ENCODE results near the gene LRRK1. TPM values are rescaled to one million over a fixed set of nuclear protein-coding genes. Genes with fewer than 3 reads are reported as not detected.

LRRK1 gene
- total RNA-seq = 10 to 100 TPM; 17.0 to 46.3 (median 26.4) TPM

- DNase-seq (ENCODE audit: low spot score in 2 of 2) = no peak
- peaks cover 42% of the 10 kb centered on the region for H3K4me1 ChIP-seq
Observed at GRCh38 chr15:100918690-100919480, at the start of gene LRRK1. Gene LRRK1 (plus strand): TSS chr15:100919357. CDS start chr15:100924633, 5,276 bp downstream.

GRCh38 chr15:100873029-100873677 lies 46.0 kb upstream of the LRRK1 start:
- H3K27ac ChIP-seq = no peak overlapping the region
- WGBS = 36% methylated on average over 2 of the region's 2 CpGs
- TF ChIP-seq CTCF (IDR thresholded peaks at IDR 0.05) (peak; percentile 89 to 98), POLR2A (IDR thresholded peaks at IDR 0.05) (no peak), POLR2AphosphoS5 (IDR thresholded peaks at IDR 0.05) (peak in 1 of 3 donors; percentile 5), EP300 (IDR thresholded peaks at IDR 0.05) (no peak)
- no peaks in the 10 kb centered on the region for H3K9me3 ChIP-seq
- H3K4me3 ChIP-seq = no peak overlapping the region
- H3K36me3 ChIP-seq = no peaks in the 10 kb centered on the region
- peaks cover under 1% of the 10 kb centered on the region for H3K27me3 ChIP-seq
- DNase-seq (ENCODE audit: low spot score in 2 of 2) = peak in 1 of 2 donors; percentile 74
- no peaks in the 10 kb centered on the region for H3K4me1 ChIP-seq

More at GRCh38 chr15:100918690-100919480, at the start of gene LRRK1:
- peak within 1 kb of the TSS; percentile 69 for H3K27ac ChIP-seq
- H3K9me3 ChIP-seq = no peaks in the 10 kb centered on the region
- H3K27me3 ChIP-seq = no peaks in the 10 kb centered on the region
- peak within 1 kb of the TSS; percentile 89 for H3K4me3 ChIP-seq
- TF ChIP-seq EP300 (IDR thresholded peaks at IDR 0.05) (no peak), POLR2A (IDR thresholded peaks at IDR 0.05) (no peak), CTCF (IDR thresholded peaks at IDR 0.05) (no peak), POLR2AphosphoS5 (IDR thresholded peaks at IDR 0.05) (no peak)
- no peaks in the 10 kb centered on the region for H3K36me3 ChIP-seq
- 2% methylated on average over 18 of the region's 87 CpGs for WGBS

- 88% methylated on average over 1 of the region's 2 CpGs for WGBS
- H3K4me1 ChIP-seq = peaks cover 16% of the 10 kb centered on the region
- H3K4me3 ChIP-seq = no peak overlapping the region
- no peaks in the 10 kb centered on the region for H3K9me3 ChIP-seq
- no peaks in the 10 kb centered on the region for H3K36me3 ChIP-seq
- DNase-seq (ENCODE audit: low spot score in 2 of 2) = no peak
- no peak overlapping the region for H3K27ac ChIP-seq
- TF ChIP-seq POLR2AphosphoS5 (IDR thresholded peaks at IDR 0.05) (no peak), POLR2A (IDR thresholded peaks at IDR 0.05) (no peak), CTCF (IDR thresholded peaks at IDR 0.05) (no peak), EP300 (IDR thresholded peaks at IDR 0.05) (no peak)
- peaks cover 22% of the 10 kb centered on the region for H3K27me3 ChIP-seq
Observed at GRCh38 chr15:100875495-100875894, 43.7 kb upstream of the LRRK1 start.

- Histone ChIP-seq H3K4me1 (peaks cover 16% of the 10 kb centered on the region), H3K9me3 (no peaks in the 10 kb centered on the region), H3K4me3 (no peak overlapping the region), H3K27ac (no peak overlapping the region), H3K36me3 (no peaks in the 10 kb centered on the region), H3K27me3 (peaks cover 26% of the 10 kb centered on the region)
- DNase-seq (ENCODE audit: low spot score in 2 of 2) = no peak
- TF ChIP-seq POLR2A (IDR thresholded peaks at IDR 0.05) (no peak), POLR2AphosphoS5 (IDR thresholded peaks at IDR 0.05) (no peak), CTCF (IDR thresholded peaks at IDR 0.05) (no peak), EP300 (IDR thresholded peaks at IDR 0.05) (no peak)
- WGBS = 97% methylated on average over 5 of the region's 7 CpGs
Observed at GRCh38 chr15:100875976-100876375, 43.2 kb upstream of the LRRK1 start.

GRCh38 chr15:100877551-100877950 lies 41.6 kb upstream of the LRRK1 start:
- TF ChIP-seq EP300 (IDR thresholded peaks at IDR 0.05) (no peak), CTCF (IDR thresholded peaks at IDR 0.05) (no peak), POLR2A (IDR thresholded peaks at IDR 0.05) (no peak), POLR2AphosphoS5 (IDR thresholded peaks at IDR 0.05) (no peak)
- peaks cover 16% of the 10 kb centered on the region for H3K4me1 ChIP-seq
- no peak overlapping the region for H3K27ac ChIP-seq
- H3K4me3 ChIP-seq = no peak overlapping the region
- H3K36me3 ChIP-seq = no peaks in the 10 kb centered on the region
- no peak for DNase-seq (ENCODE audit: low spot score in 2 of 2)
- 79% methylated on average over 10 of the region's 10 CpGs for WGBS
- peaks cover 31% of the 10 kb centered on the region for H3K27me3 ChIP-seq
- H3K9me3 ChIP-seq = no peaks in the 10 kb centered on the region
